Mesothelial cell of epicardium (in vitro differentiated cells): ENCODE results near the gene ZBTB47. TPM values are rescaled to one million over a fixed set of nuclear protein-coding genes. Genes with fewer than 3 reads are reported as not detected.

Source experiments
- DNase-seq, 2 experiments: peaks; one replicate each; pipeline ENCODE4 v3.0.0; 2021; ENCODE audit warnings: low spot score in 2 of 2; ENCODE audit not compliant: unreplicated experiment in 2 of 2
- H3K27ac Mint-ChIP-seq: 2 replicates; pipeline ENCODE4 v1.8.0; 2021; ENCODE audit warnings: mixed read lengths
- H3K27me3 Mint-ChIP-seq: 2 replicates; pipeline ENCODE4 v1.8.0; 2021; ENCODE audit warnings: low read depth, mixed read lengths
- H3K36me3 Mint-ChIP-seq: 2 replicates; pipeline ENCODE4 v1.8.0; 2021; ENCODE audit warnings: mixed read lengths
- H3K4me1 Mint-ChIP-seq: 2 replicates; pipeline ENCODE4 v1.8.0; 2021; ENCODE audit warnings: mixed read lengths
- H3K4me3 Mint-ChIP-seq: 2 replicates; pipeline ENCODE4 v1.8.0; 2021; ENCODE audit warnings: mild to moderate bottlenecking, moderate library complexity, mixed read lengths
- H3K9me3 Mint-ChIP-seq: 2 replicates; pipeline ENCODE4 v1.8.0; 2021; ENCODE audit warnings: mixed read lengths
- CTCF ChIP-seq: fragments of 200-600 bp; sonication (generic); IDR thresholded peaks from one replicate; pipeline ENCODE4 v1.5.0; 2021; ENCODE audit warnings: antibody characterized with exemption; ENCODE audit not compliant: unreplicated experiment
- total RNA-seq: library from RNA; stranded (reverse); gene quantifications from 3 replicates; pipeline ENCODE4 v1.2.1, GENCODE V29; 2021

The ZBTB47 gene
- total RNA-seq, 1 donor from 2014 or later, result 23.6 TPM

- Mint-ChIP-seq H3K36me3 (no peaks in the 10 kb centered on the region), H3K4me1 (no peaks in the 10 kb centered on the region), H3K4me3 (no peak overlapping the region), H3K27ac (no peak overlapping the region), H3K9me3 (no peaks in the 10 kb centered on the region), H3K27me3 (peaks cover 8% of the 10 kb centered on the region)
- no peak for TF ChIP-seq CTCF
- no peak for DNase-seq
Measured at GRCh38 chr3:42670670-42671069, 17.2 kb downstream of the ZBTB47 start.

- Mint-ChIP-seq H3K36me3 (no peaks in the 10 kb centered on the region), H3K27me3 (peaks cover 8% of the 10 kb centered on the region), H3K27ac (no peak overlapping the region), H3K4me1 (no peaks in the 10 kb centered on the region), H3K9me3 (peaks cover 18% of the 10 kb centered on the region), H3K4me3 (no peak overlapping the region)
- no peak for TF ChIP-seq CTCF
- DNase-seq, result no peak
Measured at GRCh38 chr3:42672515-42672914, 19.0 kb downstream of the ZBTB47 start.

GRCh38 chr3:42673082-42673481 is 19.6 kb downstream of the ZBTB47 start:
- DNase-seq, result no peak
- Mint-ChIP-seq H3K4me1 (no peaks in the 10 kb centered on the region), H3K27me3 (peaks cover 8% of the 10 kb centered on the region), H3K9me3 (peaks cover 24% of the 10 kb centered on the region), H3K27ac (no peak overlapping the region), H3K36me3 (no peaks in the 10 kb centered on the region), H3K4me3 (no peak overlapping the region)
- TF ChIP-seq CTCF, result no peak

- TF ChIP-seq CTCF, result no peak
- no peak overlapping the region for H3K4me3 Mint-ChIP-seq
- H3K36me3 Mint-ChIP-seq, result no peaks in the 10 kb centered on the region
- H3K9me3 Mint-ChIP-seq, result peaks cover 28% of the 10 kb centered on the region
- no peak overlapping the region for H3K27ac Mint-ChIP-seq
- no peak for DNase-seq
- no peaks in the 10 kb centered on the region for H3K4me1 Mint-ChIP-seq
- peaks cover 9% of the 10 kb centered on the region for H3K27me3 Mint-ChIP-seq
Measured at GRCh38 chr3:42674146-42674545, 20.6 kb downstream of the ZBTB47 start.

GRCh38 chr3:42675909-42676308 is 22.4 kb downstream of the ZBTB47 start:
- Mint-ChIP-seq H3K4me1 (no peaks in the 10 kb centered on the region), H3K9me3 (peaks cover 28% of the 10 kb centered on the region), H3K27ac (no peak overlapping the region), H3K4me3 (no peak overlapping the region), H3K27me3 (peaks cover 9% of the 10 kb centered on the region), H3K36me3 (no peaks in the 10 kb centered on the region)
- TF ChIP-seq CTCF, result no peak
- DNase-seq, result no peak

- H3K4me3 Mint-ChIP-seq, result no peak overlapping the region
- no peak overlapping the region for H3K27ac Mint-ChIP-seq
- TF ChIP-seq CTCF, result no peak
- no peak for DNase-seq
- peaks cover 28% of the 10 kb centered on the region for H3K9me3 Mint-ChIP-seq
- peaks cover 7% of the 10 kb centered on the region for H3K27me3 Mint-ChIP-seq
- H3K4me1 Mint-ChIP-seq, result no peaks in the 10 kb centered on the region
- H3K36me3 Mint-ChIP-seq, result no peaks in the 10 kb centered on the region
Measured at GRCh38 chr3:42678447-42678846, 24.9 kb downstream of the ZBTB47 start.
